WTC11 (cell line): ENCODE data around the gene CASD1. TPM values are rescaled to one million over a fixed set of nuclear protein-coding genes. Genes with fewer than 3 reads are reported as not detected.

Source experiments
- ATAC-seq: fragments of 200-7000 bp; cut with Tn5 transposase; 2 replicates; pipeline ENCODE4 v1.10.0; 2021; ENCODE audit warnings: mild to moderate bottlenecking, moderate library complexity
- CTCF ChIA-PET: fragments of 300-600 bp; sonication (Branson Sonifier 250); formaldehyde crosslinking; loops from one replicate; lab custom pipeline; 2021; ENCODE audit warnings: antibody characterized with exemption; lab: Charles Lee
- POLR2A ChIA-PET: fragments of 350-600 bp; sonication (Branson Sonifier 250); formaldehyde crosslinking; loops from one replicate; lab custom pipeline; 2021; ENCODE audit warnings: antibody characterized with exemption; lab: Charles Lee
- DNase-seq: peaks from one replicate; pipeline ENCODE4 v3.0.0; 2021; ENCODE audit warnings: low spot score
- H3K27ac Mint-ChIP-seq: 2 replicates; pipeline ENCODE4 v1.8.0; 2021; ENCODE audit warnings: mixed read lengths
- H3K27me3 Mint-ChIP-seq: 2 replicates; pipeline ENCODE4 v1.8.0; 2021; ENCODE audit warnings: low read depth, mild to moderate bottlenecking, moderate library complexity, mixed read lengths
- H3K36me3 Mint-ChIP-seq: 2 replicates; pipeline ENCODE4 v1.8.0; 2021; ENCODE audit warnings: mixed read lengths
- H3K4me1 Mint-ChIP-seq: 2 replicates; pipeline ENCODE4 v1.8.0; 2022; ENCODE audit warnings: mixed read lengths
- H3K4me3 Mint-ChIP-seq: 2 replicates; pipeline ENCODE4 v1.8.0; 2021; ENCODE audit warnings: mild to moderate bottlenecking, moderate library complexity, mixed read lengths
- H3K9me3 Mint-ChIP-seq: 2 replicates; pipeline ENCODE4 v1.8.0; 2021; ENCODE audit warnings: mixed read lengths
- ATF1 ChIP-seq: sonication (generic); formaldehyde crosslinking; IDR thresholded peaks from 2 replicates; pipeline ENCODE4 v1.8.1; 2023; ENCODE audit warnings: mild to moderate bottlenecking, moderate library complexity, missing genetic modification reagents
- CBFB ChIP-seq: sonication (generic); formaldehyde crosslinking; IDR thresholded peaks from 2 replicates; pipeline ENCODE4 v1.8.1; 2022; ENCODE audit warnings: mild to moderate bottlenecking, low read depth, missing genetic modification reagents
- ELF4 ChIP-seq: sonication (generic); formaldehyde crosslinking; IDR thresholded peaks from 2 replicates; pipeline ENCODE4 v1.8.1; 2022; ENCODE audit warnings: low read depth, mild to moderate bottlenecking, moderate library complexity, missing genetic modification reagents
- IRF2 ChIP-seq: sonication (generic); formaldehyde crosslinking; IDR thresholded peaks from 2 replicates; pipeline ENCODE4 v1.8.0; 2022; ENCODE audit warnings: low read depth, missing genetic modification reagents, borderline replicate concordance
- JUN ChIP-seq: sonication (generic); formaldehyde crosslinking; IDR thresholded peaks from 2 replicates; pipeline ENCODE4 v1.8.0; 2023; ENCODE audit warnings: mild to moderate bottlenecking, missing genetic modification reagents
- SOX15 ChIP-seq: fragments of 250-450 bp; sonication (Bioruptor Pico); IDR thresholded peaks from 2 replicates; pipeline ENCODE4 v1.9.0; 2021; ENCODE audit warnings: mild to moderate bottlenecking
- SP1 ChIP-seq: sonication (generic); formaldehyde crosslinking; conservative IDR thresholded peaks from 2 replicates; pipeline ENCODE4 v1.8.1; 2022; ENCODE audit warnings: missing genetic modification reagents
- ZBTB21 ChIP-seq: sonication (generic); formaldehyde crosslinking; IDR thresholded peaks from 2 replicates; pipeline ENCODE4 v1.8.1; 2023; ENCODE audit warnings: mild to moderate bottlenecking, missing genetic modification reagents, borderline replicate concordance
- ZNF138 ChIP-seq: sonication (generic); formaldehyde crosslinking; conservative IDR thresholded peaks from 2 replicates; pipeline ENCODE4 v1.8.1; 2022; ENCODE audit warnings: mild to moderate bottlenecking, moderate library complexity, missing genetic modification reagents
- ZNF423 ChIP-seq: fragments of 250-450 bp; sonication (Bioruptor Pico); IDR thresholded peaks from 2 replicates; pipeline ENCODE4 v2.1.2; 2022; ENCODE audit warnings: mild to moderate bottlenecking, moderate library complexity
- total RNA-seq: library from RNA; stranded (reverse); gene quantifications from 3 replicates; pipeline ENCODE4 v1.2.3, GENCODE V29; 2021
- TF ChIP-seq, protein P1 (sequence below): sonication (generic); formaldehyde crosslinking; IDR thresholded peaks from 2 replicates; pipeline ENCODE4 v1.8.0; 2022; ENCODE audit warnings: mild to moderate bottlenecking, missing genetic modification reagents
- TF ChIP-seq, protein P2 (sequence below): fragments of 250-450 bp; sonication (Bioruptor Pico); IDR thresholded peaks from 2 replicates; pipeline ENCODE4 v1.8.0; 2021; ENCODE audit warnings: mild to moderate bottlenecking
- TF ChIP-seq, protein P3 (sequence below): sonication (generic); formaldehyde crosslinking; IDR thresholded peaks from 2 replicates; pipeline ENCODE4 v1.8.1; 2023; ENCODE audit warnings: mild to moderate bottlenecking, moderate library complexity, missing genetic modification reagents
- TF ChIP-seq, protein P4 (sequence below): fragments of 250-450 bp; sonication (Bioruptor Pico); IDR thresholded peaks from 2 replicates; pipeline ENCODE4 v2.1.2; 2022; ENCODE audit warnings: mild to moderate bottlenecking, moderate library complexity
- TF ChIP-seq, protein P5 (sequence below): sonication (generic); formaldehyde crosslinking; IDR thresholded peaks from 2 replicates; pipeline ENCODE4 v1.8.0; 2022; ENCODE audit warnings: mild to moderate bottlenecking, missing genetic modification reagents
- TF ChIP-seq, protein P6 (sequence below): sonication (generic); formaldehyde crosslinking; IDR thresholded peaks from 2 replicates; pipeline ENCODE4 v1.8.0; 2023; ENCODE audit warnings: missing genetic modification reagents
- TF ChIP-seq, protein P7 (sequence below): fragments of 250-450 bp; sonication (Bioruptor Pico); conservative IDR thresholded peaks from 2 replicates; pipeline ENCODE4 v1.9.0; 2021; ENCODE audit warnings: mild to moderate bottlenecking

Gene CASD1
- total RNA-seq, 1 experiment from 2014 or later, result 19.5 TPM

DNA sequence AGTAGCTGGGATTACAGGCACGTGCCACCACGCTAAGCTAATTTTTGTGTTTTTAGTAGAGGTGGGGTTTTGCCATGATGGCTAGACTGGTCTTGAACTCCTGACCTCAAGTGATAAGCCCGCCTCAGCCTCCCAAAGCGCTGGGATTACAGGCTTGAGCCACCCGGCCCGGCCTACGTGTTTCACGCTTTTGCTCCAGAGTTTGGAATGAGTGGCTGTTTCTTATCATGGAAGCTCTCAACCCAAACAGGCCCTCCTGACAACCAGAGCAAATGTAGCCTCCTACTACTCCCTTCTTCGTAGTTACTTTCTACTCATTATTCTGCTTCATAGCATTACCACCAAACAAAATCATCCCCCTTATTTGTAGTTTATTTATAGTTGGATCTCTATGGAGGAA is 26.8 kb upstream of the CASD1 start (continued):
- TF ChIP-seq, protein P1, sequence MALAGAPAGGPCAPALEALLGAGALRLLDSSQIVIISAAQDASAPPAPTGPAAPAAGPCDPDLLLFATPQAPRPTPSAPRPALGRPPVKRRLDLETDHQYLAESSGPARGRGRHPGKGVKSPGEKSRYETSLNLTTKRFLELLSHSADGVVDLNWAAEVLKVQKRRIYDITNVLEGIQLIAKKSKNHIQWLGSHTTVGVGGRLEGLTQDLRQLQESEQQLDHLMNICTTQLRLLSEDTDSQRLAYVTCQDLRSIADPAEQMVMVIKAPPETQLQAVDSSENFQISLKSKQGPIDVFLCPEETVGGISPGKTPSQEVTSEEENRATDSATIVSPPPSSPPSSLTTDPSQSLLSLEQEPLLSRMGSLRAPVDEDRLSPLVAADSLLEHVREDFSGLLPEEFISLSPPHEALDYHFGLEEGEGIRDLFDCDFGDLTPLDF (CRISPR knock-in tag), result no peak
- no peak for TF ChIP-seq SP1
- TF ChIP-seq ZBTB21 (CRISPR knock-in tag), result no peak
- TF ChIP-seq, protein P2, sequence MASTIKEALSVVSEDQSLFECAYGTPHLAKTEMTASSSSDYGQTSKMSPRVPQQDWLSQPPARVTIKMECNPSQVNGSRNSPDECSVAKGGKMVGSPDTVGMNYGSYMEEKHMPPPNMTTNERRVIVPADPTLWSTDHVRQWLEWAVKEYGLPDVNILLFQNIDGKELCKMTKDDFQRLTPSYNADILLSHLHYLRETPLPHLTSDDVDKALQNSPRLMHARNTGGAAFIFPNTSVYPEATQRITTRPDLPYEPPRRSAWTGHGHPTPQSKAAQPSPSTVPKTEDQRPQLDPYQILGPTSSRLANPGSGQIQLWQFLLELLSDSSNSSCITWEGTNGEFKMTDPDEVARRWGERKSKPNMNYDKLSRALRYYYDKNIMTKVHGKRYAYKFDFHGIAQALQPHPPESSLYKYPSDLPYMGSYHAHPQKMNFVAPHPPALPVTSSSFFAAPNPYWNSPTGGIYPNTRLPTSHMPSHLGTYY (CRISPR knock-in tag), result no peak
- TF ChIP-seq SOX15 (CRISPR knock-in tag), result no peak
- no peak for TF ChIP-seq ELF4
- TF ChIP-seq, all 79 proteins: peak for 0

DNA sequence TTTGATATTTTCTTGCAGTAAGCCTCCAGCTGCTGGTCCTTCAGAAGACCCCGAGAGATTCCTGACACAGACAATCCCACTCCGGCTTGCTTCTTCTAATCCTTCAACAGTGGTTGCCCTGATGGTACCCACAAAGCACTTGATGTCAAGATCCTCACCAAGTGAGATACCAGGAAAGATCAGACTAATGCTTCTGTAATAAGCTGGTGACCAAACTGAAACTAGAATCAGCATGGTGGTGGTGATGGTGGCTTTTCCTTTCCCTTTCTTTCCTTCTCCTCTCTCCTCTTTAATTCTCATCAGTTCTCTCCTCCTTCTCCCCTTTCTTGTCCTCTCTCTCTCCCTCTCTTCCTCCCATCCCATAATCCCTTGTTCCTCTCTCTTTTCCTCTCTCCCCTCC is 25.8 kb upstream of the CASD1 start:
- POLR2A ChIA-PET, result no interaction called here
- no peak overlapping the region for H3K4me3 Mint-ChIP-seq
- no peaks in the 10 kb centered on the region for H3K27me3 Mint-ChIP-seq
- TF ChIP-seq JUN (CRISPR knock-in tag), result no peak
- TF ChIP-seq, protein P3, sequence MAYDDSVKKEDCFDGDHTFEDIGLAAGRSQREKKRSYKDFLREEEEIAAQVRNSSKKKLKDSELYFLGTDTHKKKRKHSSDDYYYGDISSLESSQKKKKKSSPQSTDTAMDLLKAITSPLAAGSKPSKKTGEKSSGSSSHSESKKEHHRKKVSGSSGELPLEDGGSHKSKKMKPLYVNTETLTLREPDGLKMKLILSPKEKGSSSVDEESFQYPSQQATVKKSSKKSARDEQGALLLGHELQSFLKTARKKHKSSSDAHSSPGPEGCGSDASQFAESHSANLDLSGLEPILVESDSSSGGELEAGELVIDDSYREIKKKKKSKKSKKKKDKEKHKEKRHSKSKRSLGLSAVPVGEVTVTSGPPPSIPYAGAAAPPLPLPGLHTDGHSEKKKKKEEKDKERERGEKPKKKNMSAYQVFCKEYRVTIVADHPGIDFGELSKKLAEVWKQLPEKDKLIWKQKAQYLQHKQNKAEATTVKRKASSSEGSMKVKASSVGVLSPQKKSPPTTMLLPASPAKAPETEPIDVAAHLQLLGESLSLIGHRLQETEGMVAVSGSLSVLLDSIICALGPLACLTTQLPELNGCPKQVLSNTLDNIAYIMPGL (CRISPR knock-in tag), result no peak
- TF ChIP-seq CBFB, result no peak
- TF ChIP-seq, protein P4, sequence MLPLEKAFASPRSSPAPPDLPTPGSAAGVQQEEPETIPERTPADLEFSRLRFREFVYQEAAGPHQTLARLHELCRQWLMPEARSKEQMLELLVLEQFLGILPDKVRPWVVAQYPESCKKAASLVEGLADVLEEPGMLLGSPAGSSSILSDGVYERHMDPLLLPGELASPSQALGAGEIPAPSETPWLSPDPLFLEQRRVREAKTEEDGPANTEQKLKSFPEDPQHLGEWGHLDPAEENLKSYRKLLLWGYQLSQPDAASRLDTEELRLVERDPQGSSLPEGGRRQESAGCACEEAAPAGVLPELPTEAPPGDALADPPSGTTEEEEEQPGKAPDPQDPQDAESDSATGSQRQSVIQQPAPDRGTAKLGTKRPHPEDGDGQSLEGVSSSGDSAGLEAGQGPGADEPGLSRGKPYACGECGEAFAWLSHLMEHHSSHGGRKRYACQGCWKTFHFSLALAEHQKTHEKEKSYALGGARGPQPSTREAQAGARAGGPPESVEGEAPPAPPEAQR (CRISPR knock-in tag), result no peak
- no peak for TF ChIP-seq ZNF423 (CRISPR knock-in tag)
- TF ChIP-seq, protein P5, sequence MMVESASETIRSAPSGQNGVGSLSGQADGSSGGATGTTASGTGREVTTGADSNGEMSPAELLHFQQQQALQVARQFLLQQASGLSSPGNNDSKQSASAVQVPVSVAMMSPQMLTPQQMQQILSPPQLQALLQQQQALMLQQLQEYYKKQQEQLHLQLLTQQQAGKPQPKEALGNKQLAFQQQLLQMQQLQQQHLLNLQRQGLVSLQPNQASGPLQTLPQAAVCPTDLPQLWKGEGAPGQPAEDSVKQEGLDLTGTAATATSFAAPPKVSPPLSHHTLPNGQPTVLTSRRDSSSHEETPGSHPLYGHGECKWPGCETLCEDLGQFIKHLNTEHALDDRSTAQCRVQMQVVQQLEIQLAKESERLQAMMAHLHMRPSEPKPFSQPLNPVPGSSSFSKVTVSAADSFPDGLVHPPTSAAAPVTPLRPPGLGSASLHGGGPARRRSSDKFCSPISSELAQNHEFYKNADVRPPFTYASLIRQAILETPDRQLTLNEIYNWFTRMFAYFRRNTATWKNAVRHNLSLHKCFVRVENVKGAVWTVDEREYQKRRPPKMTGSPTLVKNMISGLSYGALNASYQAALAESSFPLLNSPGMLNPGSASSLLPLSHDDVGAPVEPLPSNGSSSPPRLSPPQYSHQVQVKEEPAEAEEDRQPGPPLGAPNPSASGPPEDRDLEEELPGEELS (CRISPR knock-in tag), result no peak
- TF ChIP-seq, protein P6, sequence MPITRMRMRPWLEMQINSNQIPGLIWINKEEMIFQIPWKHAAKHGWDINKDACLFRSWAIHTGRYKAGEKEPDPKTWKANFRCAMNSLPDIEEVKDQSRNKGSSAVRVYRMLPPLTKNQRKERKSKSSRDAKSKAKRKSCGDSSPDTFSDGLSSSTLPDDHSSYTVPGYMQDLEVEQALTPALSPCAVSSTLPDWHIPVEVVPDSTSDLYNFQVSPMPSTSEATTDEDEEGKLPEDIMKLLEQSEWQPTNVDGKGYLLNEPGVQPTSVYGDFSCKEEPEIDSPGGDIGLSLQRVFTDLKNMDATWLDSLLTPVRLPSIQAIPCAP, result no peak
- TF ChIP-seq, protein P7, sequence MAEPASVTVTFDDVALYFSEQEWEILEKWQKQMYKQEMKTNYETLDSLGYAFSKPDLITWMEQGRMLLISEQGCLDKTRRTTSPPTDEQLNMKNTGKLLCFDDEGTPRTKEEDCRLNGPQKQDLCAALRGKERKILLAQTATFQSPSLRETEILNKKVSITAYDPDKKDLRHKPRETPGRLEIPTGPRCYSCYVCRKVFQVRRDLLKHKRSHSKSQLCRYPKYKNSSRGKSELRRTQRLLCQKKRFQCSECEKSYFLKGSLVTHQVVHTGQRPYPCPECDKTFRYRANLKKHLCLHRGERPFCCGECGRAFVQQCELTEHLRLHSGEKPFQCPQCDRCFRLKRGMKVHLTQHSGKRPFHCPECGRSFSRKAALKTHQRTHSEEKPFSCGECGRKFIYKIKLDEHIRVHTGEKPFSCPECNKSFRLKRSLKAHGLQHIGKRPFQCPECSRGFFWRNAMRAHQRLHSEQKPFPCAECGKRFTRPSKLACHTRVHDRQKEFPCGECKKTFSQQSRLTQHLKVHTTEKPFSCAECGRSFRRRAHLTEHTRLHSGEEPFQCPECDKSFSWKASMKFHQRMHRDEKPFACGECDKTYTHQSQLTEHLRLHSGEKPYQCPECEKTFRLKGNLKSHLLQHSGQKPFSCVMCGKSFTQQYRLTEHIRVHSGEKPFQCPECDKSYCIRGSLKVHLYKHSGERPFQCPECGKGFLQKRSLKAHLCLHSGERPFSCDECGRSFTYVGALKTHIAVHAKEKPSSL (CRISPR knock-in tag), result no peak
- TF ChIP-seq ZNF138 (CRISPR knock-in tag), result no peak
- TF ChIP-seq ATF1 (CRISPR knock-in tag), result no peak
- TF ChIP-seq IRF2 (CRISPR knock-in tag), result no peak
- TF ChIP-seq, all 79 proteins: peak for 0
- CTCF ChIA-PET, result no interaction called here
- Mint-ChIP-seq H3K4me1 (no peaks in the 10 kb centered on the region), H3K27ac (no peak overlapping the region), H3K9me3 (peaks cover 13% of the 10 kb centered on the region), H3K36me3 (no peaks in the 10 kb centered on the region)
- ATAC-seq (no peak), DNase-seq (no peak)
